GM19452 (cell line): Measurements from ENCODE around the gene MACF1.

Source experiments
- ATAC-seq: cut with Tn5 transposase; IDR thresholded peaks from one replicate; pipeline ENCODE4 v1.9.1; 2021; ENCODE audit not compliant: unreplicated experiment

Gene MACF1

DNA sequence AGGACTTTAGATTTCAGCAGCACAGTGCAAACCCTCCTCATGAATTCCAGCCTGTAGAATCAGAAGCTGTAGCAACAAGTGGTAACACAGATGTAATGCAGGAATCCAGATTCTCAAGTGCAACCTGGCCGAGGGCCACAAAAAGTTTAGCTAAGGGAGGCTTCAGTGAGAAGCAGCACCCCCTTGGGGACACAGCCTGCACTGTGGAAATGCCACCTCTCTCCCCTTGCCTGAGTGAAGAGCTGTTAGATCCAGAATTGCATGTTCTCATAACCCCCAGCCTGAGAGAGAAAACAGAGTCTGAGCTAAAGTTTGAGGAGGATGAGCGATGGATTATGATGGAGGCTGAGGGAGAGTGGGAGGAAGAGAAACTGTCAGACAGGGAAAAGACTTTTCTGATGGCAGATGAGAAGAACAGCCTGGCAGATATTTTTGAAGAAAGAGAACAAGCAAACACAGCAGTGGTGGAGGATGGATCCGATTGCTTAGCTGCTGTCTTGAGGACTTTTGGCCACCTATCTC lies 206.5 kb downstream of the MACF1 start:
- no peak for ATAC-seq

DNA sequence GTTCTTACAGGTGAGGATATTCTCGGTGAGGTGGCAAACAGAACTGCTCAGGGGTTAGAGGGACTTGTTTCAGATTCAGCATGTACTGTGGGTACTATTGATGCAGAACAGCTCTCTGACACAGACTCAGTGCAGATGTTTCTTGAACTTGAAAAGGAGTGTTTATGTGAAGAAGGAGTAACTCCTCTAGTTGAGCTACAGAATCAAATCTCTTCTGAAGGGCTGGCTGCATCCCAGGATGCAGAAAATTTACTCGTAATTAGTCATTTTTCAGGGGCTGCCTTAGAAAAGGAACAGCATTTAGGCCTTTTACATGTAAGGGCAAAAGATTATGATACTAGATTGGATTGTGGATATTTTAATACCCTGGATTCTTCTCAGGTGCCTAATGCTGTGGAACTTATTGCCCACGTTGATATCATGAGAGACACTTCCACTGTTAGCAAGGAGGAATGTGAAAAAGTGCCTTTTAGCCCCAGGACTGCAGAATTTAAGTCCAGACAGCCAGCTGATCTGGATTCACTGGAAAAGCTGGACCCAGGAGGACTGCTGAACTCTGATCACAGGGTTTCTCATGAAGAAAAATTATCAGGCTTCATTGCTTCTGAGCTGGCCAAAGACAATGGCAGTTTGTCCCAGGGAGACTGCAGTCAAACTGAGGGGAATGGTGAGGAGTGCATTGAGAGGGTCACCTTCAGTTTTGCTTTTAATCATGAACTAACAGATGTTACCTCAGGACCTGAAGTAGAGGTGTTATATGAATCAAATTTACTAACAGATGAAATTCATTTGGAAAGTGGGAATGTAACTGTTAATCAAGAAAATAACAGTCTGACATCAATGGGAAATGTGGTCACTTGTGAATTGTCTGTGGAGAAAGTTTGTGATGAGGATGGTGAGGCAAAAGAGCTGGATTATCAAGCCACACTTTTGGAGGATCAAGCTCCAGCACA lies 207.3 kb downstream of the MACF1 start:
- ATAC-seq = no peak

DNA sequence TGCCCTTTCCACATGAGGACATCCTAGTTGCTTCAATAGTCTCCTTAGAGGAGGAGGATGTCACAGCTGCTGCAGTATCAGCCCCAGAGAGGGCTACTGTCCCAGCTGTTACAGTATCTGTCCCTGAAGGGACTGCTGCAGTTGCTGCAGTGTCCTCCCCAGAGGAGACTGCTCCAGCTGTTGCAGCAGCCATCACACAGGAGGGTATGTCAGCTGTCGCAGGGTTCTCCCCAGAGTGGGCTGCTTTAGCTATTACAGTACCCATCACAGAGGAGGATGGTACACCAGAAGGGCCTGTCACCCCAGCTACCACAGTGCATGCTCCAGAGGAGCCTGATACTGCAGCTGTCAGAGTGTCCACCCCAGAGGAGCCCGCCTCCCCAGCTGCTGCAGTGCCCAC lies 208.4 kb downstream of the MACF1 start:
- no peak for ATAC-seq

DNA sequence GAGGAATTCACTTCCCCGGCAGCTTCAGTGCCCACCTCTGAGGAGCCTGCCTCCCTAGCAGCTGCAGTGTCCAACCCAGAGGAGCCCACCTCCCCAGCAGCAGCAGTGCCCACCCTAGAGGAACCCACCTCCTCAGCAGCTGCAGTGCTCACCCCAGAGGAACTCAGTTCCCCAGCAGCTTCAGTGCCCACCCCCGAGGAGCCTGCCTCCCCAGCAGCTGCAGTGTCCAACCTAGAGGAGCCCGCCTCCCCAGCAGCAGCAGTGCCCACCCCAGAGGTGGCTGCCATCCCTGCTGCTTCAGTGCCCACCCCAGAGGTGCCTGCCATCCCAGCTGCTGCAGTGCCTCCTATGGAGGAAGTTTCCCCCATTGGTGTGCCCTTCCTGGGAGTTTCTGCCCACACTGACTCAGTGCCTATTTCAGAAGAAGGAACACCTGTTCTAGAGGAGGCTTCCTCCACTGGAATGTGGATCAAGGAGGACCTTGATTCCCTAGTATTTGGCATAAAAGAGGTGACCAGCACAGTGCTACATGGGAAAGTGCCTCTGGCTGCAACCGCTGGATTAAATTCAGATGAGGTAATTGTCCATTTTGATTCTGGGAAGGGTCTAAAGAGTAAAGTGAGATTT lies 209.5 kb downstream of the MACF1 start:
- ATAC-seq = no peak

DNA sequence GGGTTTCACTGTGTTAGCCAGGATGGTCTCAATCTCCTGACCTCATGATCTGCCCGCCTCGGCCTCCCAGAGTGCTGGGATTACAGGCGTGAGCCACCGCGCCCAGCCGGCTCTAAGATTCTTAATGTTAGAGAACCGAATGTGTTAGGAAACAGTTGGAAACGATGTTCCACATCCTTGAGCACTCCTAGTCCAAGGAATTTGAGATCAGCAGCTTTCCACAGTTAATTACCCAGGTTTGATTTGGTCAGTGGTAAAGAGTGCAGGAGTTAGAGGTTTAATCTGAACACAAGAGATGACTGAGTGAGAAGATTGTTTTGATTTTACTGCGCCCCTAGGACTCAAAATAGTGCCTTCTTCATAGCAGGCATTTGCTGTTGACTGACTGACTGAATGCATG lies 211.1 kb downstream of the MACF1 start:
- no peak for ATAC-seq

DNA sequence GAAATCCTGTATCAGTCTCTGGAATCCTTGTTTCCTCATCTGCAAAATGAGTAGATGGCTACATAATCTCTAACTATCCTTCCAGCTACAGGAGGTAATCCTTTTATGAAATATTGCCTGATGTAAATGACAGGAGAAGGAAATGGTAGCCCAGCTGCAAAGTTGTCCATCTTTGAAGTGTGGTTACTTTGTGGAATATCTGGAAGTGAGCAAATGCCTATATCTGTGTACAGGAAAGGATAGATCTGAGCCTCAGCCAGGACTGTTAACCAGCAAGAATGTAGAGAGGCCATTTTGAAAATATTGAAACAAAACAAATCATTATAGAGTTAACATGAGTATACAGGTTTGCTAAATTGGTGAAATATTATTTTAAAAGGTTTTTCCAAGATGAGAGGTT lies 212.1 kb downstream of the MACF1 start:
- no peak for ATAC-seq

DNA sequence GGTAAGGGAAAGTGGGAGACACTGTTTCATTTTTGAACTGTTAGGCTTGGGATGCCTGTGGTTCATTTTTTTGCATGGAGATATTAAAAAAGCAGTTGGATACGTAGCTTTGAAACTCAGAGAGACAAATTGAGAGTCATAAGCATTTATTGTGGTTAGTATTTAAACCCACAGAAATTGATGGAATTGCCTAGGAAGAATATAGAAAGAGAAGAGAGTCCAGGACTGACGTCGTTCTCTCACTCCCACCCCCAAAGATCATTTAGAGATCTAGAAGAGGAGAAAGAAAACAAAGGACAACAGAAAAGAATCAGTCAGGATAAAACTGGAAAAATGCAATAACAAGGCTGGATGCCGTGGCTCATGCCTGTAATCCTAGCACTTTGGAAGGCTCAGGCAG lies 213.7 kb downstream of the MACF1 start:
- ATAC-seq = no peak

DNA sequence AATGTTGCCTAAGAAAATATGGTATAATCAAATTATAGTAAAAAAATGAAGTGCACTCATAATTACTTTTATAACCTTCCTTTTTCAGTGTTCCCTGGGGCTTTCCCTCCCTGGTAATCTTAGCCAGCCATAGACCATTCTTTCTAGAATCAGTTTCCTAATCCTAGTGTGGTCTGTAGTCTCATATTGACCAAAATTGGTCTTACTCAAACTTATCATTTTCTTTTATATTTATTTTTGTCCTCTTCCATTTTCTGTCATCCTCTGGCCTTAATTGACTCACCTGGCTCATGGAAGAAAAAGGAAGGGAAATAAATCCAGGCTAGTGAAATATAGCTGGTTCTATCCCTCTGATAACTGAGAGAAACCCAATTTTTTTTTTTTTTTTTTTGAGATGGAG lies 216.0 kb downstream of the MACF1 start:
- ATAC-seq = no peak

DNA sequence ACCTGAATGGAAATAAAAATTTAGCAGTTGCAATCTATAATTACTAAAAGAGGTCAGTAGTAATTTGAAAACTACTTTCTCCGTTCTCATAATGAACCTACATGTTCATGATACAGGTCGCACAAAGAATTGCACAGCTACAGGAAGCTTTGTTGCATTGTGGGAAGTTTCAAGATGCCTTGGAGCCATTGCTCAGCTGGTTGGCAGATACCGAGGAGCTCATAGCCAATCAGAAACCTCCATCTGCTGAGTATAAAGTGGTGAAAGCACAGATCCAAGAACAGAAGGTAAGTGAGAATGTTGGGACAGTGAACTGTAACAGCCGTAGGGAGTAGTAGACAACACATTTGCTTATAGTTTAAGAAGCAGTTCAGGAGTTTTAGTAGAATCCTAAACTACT lies 218.1 kb downstream of the MACF1 start:
- no peak for ATAC-seq

DNA sequence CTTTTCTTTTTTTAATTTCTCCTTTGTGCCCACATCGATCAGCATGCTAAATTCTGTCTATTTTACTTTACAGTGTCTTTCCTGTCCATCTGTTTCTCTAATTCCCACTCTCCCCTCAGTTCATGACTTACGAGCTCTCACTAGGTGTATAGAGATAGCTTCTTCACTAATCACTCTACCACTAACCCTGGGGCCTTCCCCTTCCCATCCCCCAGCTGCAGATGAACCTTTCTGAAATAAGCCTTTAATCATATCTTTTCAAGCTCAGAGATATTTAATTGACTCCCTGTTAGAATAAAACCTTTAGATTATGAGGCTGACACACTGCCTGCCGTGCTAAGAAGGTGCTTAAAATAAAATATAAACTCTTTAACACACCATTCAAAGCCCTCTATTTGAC lies 220.7 kb downstream of the MACF1 start:
- ATAC-seq = no peak

DNA sequence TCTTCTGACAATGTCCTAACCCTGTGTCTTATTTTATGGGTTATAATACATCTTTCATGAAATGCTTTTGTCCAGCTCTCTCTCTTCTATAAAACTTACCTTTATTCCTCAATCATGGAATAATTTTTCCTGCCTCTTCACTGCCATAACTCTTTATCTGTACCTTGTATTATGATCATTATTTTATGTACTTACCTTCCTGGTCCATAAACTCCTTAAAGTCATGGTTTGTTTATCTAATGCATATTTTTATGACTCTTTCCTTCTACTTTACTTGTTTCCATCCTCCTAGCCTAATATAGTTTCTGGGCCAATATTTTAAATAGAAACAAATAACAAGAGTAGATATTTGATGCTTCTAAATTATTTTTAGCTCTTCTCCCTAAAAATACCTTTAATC lies 221.1 kb downstream of the MACF1 start:
- no peak for ATAC-seq

DNA sequence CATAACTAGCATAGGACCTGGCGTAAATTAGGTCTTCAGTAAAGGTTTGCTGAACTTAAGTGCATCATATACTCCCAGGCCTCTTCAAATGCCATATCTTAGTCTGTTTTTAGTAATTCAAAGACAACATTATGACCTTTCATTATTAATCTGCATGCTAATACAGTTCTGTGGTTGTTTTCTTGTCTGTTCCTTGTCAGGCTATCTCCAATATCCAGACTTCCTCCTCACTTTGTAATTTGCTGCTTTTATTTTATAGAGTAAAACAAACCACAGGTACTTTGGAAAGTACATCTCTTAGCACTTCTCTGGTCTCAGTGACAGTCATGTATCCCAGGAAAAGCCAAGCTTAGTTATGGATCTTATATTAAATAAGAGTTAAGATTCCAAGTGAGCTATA lies 221.9 kb downstream of the MACF1 start:
- no peak for ATAC-seq

DNA sequence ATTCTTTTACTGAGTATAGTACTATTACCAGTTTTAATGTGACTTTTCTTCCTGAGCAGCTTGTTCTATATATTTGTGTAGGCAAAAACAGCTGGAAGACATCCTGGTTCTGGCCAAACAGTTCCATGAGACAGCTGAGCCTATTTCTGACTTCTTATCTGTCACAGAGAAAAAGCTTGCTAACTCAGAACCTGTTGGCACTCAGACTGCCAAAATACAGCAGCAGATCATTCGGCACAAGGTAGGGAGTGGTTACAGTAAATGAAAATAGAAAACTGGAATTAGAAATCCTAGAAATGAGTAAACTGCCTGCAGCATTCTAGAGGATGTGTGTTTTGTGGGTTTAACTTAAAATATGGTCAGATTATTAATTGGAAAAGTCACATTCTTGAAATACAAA lies 222.9 kb downstream of the MACF1 start:
- no peak for ATAC-seq

DNA sequence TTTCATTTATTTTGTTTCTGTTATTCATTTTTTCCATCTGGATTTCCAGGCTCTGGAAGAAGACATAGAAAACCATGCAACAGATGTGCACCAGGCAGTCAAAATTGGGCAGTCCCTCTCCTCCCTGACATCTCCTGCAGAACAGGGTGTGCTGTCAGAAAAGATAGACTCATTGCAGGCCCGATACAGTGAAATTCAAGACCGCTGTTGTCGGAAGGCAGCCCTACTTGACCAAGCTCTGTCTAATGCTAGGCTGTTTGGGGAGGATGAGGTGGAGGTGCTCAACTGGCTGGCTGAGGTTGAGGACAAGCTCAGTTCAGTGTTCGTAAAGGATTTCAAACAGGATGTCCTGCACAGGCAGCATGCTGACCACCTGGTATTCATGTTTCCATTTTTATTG lies 223.4 kb downstream of the MACF1 start:
- no peak for ATAC-seq

DNA sequence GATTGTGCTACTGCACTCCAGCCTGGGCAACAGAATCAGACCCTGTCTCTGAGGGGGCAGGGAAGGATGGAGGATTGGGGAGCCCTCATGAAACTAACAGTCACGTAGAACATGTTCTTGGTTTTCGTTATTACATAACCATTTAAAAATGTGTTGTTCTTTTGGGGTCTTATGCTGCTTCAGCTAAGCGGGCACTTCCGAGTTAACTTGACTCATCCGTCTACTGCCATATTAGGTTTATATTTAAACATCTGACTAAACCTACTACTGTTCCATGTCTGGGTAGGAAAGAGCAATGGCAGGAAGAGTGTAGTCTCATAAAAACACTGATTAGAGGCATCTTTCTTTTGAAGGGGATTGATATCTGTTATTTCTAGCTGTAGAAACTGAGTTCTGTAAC lies 227.4 kb downstream of the MACF1 start:
- no peak for ATAC-seq

DNA sequence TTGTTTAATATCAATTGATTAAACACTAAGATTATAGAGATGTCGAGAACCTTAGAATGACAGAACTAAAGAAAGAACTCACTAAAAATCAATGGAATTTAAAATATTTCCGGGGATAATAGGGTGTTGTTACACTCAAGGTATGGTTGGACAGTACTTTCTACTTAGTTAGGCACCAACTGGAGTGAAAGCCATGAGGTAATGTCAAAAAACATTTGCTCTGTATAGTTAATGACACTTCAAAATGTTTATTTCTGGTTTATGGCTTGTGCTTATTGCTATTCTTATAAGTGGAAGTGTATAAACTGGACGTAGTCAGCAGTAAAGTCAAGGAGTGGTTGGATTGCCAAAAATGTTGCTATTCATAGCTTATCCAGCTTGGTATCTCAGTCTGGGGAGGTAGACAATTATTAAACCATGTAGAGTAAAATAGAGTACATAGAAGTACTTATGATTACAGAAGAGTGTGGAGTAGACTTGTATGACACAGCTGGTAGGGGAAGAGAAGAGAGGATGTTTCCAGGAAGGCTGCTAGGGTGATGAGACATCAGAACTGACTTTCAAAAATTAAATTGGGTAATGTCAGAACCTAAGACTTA lies 230.4 kb downstream of the MACF1 start:
- no peak for ATAC-seq

DNA sequence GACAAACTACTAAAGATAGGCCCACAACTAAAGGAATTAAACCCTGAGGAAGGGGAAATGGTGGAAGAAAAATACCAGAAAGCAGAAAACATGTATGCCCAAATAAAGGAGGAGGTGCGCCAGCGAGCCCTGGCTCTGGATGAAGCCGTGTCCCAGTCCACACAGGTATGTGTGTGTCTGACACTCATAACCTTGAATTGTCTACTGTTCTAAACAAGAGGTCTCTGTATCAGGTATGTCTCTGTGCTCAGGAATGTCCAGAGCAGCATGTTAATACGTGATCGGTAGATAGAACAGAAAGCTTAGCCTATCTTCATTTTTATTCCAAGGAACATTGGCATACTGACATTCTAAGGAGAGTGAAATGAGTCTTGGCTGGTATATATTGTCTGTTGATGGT lies 231.1 kb downstream of the MACF1 start:
- ATAC-seq = no peak

DNA sequence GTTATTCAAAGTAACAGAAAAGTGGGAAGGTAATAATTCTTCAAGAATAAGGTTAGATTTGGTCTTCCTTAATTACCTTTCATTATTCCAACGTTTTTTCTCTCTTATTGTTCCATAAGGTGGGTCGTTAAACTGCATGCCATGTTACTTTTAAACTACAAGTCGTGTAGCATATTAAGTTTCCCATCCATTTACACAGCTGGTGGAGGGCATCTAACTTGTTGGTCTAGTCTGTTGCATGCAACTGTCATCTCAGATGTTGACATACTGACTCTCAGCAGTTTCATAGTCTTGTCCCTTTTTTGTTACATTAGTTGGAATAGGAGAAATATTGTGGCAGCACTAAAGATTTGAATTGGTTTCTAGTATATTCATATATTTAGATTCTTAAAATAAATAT lies 232.3 kb downstream of the MACF1 start:
- ATAC-seq = no peak

DNA sequence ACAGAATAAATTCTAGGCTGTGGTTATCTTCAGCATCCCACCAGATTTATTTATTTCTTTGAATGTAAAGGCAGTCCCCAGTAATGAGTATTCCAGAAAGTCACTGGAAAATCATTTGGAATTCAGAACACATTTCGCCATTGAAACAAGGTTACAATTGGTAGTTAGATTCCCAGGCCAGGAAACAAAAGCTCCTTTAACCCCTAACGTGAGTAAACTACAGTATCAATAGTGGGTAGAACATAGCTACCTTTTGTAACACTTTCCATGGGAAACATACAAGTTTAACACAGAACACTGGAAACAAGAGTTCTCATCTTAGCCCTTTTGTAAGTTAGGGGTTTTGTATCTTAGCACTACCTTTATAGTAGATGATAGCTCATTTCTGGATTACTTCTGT lies 233.5 kb downstream of the MACF1 start:
- no peak for ATAC-seq

DNA sequence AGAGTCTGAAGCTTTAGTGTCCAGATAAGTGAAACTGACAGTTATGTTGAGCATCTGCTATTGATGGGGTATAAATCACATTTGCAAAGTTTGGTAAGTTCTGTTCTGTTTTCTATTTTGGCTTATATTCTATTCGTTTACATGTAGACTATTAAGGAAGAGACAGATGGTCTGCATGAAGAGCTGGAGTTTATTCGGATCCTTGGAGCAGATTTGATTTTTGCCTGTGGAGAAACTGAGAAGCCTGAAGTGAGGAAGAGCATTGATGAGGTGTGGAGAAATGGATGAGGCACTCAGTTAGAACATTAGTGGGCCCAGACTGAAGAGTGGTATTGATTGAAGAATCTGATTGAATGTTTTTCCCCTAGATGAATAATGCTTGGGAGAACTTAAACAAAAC lies 236.4 kb downstream of the MACF1 start:
- ATAC-seq = no peak

DNA sequence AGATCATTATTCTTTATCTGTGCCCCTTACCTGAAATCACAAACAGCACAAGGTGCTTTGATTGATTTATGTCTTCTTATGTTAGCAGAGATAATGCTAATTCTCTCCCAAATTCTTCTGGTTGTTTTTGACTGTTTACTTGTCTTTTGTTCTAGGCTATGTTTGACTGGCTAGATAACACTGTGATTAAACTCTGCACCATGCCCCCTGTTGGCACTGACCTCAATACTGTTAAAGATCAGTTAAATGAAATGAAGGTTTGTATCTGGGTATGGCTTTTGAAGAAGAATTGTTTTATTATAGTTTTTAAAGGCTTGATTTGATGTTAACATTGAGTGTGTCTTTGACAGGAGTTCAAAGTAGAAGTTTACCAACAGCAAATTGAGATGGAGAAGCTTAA lies 237.3 kb downstream of the MACF1 start:
- ATAC-seq = no peak

DNA sequence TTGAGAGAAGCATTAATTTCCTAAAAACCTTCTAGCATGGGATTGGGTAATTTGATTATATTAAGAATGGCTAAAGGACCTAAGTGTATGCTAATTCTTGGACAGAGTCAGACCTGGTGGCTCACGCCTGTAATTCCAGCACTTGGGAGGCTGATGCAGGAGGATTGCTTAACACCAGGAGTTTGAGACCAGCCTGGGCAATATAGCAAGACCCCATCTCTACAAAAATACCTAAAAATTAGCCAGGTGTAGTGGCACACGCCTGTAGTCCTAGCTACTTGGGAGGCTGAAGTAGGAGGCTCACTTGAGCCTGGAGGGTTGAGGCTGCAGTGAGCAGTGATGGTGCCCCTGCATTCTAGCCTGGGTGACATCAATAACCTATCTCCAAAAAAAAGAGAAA lies 241.1 kb downstream of the MACF1 start:
- no peak for ATAC-seq
